Activated CD4-positive, alpha-beta T cell treated with anti-CD3 and anti-CD28 coated beads, Interleukin-2, amount 50 U/mL, for 24 hours (primary cell): Measurements from ENCODE around the gene SSNA1.

Experiments used
- DNase-seq, 2 donors: peaks; one replicate each; pipeline ENCODE4 v3.0.0-alpha.2; 2020; ENCODE audit warnings: low read depth in 1 of 2, low spot score in 1 of 2

SSNA1 gene

DNA sequence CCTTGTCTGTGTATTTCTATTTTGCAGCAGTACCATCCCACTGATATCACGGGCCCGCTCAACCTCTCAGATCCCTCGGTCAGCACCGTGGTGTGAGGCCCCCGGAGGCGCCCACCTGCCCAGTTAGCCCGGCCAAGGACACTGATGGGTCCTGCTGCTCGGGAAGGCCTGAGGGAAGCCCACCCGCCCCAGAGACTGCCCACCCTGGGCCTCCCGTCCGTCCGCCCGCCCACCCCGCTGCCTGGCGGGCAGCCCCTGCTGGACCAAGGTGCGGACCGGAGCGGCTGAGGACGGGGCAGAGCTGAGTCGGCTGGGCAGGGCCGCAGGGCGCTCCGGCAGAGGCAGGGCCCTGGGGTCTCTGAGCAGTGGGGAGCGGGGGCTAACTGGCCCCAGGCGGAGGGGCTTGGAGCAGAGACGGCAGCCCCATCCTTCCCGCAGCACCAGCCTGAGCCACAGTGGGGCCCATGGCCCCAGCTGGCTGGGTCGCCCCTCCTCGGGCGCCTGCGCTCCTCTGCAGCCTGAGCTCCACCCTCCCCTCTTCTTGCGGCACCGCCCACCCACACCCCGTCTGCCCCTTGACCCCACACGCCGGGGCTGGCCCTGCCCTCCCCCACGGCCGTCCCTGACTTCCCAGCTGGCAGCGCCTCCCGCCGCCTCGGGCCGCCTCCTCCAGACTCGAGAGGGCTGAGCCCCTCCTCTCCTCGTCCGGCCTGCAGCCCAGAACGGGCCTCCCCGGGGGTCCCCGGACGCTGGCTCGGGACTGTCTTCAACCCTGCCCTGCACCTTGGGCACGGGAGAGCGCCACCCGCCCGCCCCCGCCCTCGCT, 20.5 kb upstream of the SSNA1 start:
- DNase-seq = no peak

DNA sequence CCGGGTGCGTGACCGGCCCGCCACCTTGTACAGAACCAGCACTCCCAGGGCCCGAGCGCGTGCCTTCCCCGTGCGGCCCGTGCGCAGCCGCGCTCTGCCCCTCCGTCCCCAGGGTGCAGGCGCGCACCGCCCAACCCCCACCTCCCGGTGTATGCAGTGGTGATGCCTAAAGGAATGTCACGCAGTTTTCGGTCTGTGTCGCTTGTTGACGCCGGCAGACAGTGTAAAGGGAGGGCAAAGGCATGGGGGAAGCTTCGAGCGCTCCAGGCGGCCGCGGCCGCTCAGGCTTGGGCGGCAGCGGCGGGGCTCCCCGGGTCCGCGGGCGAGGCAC, 19.9 kb upstream of the SSNA1 start:
- no peak for DNase-seq

DNA sequence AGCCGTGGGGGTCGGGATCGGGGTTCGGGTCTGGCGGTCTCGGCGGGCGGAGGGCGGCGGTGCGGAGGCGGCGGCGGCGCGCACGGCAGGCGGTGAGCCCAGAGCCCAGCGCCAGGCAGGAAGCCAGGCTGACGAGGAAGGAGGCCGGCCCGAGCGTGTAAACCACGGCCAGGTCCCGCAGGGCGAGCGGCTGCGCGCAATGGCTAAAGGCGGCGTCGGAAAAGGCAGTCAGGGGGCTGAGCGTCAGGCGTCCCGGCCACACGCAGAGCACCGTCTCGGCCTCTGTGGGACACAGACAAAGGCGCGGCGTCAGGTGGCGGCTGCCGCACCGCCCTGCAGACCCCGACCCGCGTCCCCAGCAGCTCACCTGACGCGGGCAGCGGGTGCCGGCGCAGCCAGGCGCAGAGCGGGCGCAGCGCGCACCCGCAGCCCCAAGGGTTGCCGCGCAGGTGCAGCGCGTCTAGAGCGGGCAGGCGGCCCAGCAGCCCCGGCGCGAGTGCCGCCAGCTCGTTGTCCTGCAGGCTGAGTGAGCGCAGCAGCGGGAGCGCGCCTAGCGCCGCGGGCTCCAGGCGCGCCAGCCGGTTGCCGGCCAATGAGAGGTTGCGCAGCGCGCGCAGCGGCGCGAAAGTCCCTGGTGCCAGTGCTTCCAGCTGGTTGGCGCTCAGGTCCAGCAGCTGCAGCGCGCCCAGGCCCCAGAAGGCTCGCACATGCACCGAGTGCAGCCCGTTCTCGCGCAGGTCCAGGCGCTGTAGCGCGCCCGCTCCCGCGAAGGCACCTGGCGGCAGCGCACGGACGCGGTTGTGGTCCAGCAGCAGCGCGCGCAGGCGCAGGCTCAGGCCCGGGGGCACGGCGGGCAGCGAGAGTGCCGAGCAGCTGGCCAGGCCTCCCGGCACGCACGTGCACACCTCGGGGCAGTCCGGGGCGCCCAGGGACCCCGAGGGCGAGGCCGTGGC, 19.3 kb upstream of the SSNA1 start:
- no peak for DNase-seq

DNA sequence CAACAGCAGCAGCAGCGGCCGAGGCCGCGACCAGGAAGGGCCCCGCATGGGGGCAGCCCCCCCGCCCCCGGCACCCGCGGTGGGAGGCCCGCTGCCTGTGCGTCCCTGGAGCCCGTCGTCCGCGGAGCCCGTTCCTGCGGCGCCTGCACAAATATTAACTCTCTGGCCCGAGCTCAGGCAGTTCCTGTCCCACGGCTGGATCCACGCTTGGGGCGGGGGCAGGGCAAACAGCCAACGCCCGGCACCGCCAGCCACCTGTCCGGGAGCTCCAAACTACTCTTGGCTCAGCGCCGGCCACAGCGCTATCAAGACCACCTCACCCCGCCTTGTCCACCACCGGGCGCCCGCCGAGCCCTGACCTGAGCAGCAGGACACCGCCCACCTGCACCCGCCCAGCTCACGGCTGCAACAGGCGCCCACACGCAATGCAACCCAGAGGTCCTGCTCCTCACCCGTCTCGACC, 18.5 kb upstream of the SSNA1 start, which contains the start of gene LRRC26:
Gene LRRC26, minus strand, starts transcription at position 156 of the 463 bp plus-strand sequence. Its CDS starts 108 bp downstream, at position 48.
- DNase-seq = no peak

DNA sequence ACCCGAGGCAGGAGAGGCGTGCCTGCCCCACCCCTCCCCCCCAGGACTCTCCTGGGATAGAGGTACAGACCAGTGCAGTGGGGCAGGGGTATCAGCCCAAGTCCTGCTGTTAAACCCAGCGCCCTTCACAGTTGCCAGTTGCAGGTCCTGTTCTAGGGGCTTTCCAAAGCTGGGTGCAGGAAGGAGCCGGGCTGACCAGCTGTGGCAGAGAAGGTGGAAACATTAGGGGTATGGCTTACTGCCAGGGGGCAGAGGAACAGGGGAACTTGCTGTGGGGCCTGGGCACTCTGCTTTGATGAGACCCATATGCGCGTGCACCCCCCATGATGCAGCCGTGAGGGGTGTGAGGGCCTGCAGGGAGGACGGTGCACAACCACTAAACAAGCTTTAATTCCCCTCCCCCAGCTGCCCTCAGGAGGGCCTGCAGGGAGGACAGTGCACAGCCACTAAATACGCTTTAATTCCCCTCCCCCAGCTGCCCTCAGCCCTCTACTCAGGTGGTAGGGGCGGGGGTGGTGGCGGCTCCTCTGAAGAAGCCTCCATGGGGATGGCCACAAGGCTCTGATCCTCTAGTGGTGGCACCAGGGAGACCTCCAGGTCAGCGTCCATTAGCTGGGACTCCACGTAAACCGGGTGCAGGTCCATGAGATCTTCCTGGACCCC, 17.9 kb upstream of the SSNA1 start:
- DNase-seq = no peak

DNA sequence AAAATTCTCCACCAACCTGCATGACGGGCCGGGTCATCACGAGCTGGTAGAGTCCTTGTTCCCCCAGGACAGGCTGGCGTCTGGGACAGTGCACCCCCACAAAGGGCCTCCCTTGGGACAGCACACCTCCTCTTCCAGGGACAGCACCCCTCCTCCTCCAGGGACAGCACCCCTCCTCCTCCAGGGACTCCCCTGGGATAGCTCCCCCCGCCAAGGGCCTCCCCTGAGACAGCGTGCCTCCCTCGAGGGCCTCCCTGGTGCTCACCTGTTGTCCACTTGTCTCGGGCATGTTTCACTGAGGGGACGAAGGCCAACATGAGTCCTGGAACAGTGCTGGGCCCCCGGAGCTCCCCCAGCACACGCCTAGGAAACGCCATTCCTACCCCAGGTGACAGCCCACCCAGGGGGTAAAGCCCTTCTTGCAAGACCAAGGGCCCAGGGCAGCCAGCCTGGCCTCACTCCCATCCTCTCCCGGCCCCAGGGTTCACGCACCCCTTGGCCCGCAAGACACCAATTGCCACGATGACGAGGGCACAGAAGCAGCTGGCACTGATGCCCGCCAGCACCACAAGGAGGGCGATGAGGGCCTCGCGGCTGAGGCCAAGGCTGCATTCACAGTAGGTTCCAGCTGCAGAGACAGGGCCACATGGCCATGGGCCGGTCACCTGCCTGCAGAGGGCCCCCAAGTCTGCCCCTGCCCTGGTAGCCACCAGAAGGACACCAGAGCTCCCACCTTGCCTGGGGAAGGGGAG, 17.2 kb upstream of the SSNA1 start:
- no peak for DNase-seq

DNA sequence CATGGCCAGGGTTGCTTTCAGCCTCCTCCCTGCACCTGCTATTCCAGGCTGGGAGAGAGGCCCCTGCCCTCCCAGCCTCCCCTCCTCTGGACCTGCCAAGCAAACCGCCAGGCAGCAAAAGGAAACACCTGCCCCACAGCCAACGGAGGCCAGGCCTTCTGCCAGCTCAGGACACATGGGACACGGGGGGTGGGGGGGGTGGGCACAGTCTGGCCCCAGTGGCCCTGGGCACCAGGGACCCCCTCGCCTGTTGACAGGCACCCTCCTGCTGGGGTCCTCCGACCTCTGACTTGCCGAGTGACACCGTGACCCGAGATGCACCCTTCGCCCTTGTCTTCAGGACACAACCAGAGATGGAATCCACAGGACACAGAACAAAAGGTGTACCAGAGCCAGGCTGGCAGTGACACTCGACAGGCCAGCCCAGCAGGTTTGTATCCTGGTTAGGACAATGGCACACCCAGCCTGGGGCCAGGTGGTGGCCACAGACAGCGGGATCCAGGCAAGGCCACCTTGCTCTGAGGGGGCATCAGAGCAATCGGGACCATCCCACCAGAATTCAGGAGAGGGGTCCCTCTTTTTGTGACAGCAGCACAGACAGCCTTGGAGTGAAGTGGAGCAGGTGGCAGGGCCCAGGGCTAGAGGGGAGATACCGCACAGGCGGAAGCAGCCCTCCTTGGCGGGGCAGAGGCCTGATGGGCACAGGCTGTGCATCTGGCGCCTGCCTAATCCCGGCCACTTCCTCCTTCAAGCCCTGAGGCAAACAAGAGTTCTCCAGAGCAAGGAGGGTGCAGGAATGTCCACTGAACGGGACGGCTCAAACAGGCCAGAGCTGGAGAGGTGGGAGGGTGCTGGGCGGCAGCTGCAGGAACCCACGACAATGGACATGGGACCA, 15.3 kb upstream of the SSNA1 start:
- no peak for DNase-seq

DNA sequence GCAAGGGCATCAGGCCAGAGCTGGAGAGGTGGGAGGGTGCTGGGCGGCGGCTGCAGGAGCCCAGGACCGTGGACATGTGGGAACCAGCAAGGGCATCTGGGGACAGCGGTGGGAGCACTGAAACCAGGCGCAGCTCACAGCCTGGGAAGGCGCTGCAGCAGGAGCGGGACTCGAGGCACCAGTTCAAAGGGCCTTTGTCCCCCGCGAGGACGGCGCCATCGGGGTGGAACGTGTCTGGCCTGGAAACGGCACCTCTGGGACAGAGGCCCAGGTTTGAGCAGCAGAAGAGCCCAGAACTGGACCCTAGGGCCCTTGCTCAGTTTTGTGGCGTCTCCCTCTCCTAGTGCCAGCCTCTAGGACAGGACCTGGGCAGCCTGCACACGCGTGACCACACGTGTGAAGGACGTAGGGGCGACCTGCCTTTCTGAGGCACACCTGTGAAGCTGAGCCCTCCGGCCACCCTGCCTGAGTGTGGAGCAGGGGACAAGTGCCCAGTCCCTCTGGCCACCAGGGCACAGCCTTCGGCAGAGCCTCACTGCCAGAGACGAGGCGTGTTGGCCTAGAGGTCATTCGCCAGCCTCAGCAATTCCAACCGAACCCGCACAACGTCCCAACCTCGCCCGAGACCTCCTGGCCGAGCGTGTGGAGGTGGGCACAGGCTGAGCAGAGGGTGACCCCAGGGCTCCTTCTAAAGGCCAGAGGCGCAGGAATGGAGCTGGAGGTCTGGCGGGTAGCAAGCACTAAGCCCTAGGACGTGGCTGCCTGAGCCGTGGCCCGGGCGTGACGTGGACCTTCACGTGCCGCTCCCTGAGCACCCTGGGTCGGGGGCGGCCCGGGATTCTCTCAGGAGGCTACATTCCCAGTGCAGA, 14.4 kb upstream of the SSNA1 start:
- DNase-seq = no peak

DNA sequence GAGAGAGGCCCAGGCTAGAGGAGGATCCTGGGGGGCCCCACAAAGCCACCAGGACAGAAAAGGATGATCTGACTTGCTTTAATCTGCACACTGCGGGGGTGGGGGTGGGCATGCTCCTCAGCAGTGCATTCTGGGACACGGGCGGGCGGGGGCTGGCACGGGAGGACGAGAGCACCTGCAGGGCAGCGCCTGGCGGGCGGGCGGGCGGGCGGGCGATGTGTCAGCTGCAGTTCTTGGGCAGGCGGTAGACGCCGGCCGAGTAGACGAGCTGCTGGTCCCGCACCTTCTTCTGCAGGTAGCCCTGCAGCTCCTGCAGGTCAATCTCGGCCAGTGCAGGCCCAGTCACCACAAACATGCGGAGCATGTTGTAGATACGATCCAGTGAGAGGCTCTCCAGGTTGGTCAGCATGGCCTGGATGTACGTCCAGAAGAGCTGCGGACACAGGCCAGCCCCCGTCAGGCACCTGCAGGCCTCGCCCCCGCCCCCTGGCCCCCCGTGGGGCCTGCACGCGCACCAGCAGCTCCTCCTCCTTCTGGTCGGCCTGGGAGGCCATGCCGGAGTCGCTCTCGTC, 13.7 kb upstream of the SSNA1 start:
- DNase-seq = no peak

DNA sequence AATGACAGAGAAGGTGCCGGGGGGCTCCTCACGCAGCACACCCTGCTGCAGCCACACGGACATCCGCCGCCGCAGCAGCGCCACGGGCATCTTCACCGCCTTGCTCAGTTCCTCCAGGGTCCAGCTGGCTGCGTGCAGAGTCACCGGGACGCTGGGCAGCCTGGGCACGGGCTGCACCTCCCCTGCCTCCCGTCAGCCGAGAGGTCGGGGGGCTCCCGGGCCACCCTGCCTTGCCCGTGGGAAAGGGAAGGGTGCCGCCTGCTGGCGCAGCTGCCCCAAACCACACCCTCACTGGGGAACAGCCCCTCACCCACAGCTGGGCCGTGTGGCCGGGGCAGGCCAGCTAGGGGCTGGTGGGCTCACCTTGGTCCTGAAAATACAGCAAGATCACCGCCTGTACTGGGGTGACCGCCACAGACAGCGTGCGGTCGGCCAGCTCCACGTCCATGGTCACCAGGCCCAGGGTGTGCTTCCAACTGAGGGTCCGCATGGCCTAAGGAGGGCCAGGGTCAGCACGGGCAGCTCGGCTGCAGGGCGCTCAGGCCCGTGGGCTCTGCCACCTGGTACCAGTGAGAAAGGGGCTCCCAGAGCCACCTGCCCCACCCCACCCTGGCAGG, 13.0 kb upstream of the SSNA1 start:
- DNase-seq = no peak

DNA sequence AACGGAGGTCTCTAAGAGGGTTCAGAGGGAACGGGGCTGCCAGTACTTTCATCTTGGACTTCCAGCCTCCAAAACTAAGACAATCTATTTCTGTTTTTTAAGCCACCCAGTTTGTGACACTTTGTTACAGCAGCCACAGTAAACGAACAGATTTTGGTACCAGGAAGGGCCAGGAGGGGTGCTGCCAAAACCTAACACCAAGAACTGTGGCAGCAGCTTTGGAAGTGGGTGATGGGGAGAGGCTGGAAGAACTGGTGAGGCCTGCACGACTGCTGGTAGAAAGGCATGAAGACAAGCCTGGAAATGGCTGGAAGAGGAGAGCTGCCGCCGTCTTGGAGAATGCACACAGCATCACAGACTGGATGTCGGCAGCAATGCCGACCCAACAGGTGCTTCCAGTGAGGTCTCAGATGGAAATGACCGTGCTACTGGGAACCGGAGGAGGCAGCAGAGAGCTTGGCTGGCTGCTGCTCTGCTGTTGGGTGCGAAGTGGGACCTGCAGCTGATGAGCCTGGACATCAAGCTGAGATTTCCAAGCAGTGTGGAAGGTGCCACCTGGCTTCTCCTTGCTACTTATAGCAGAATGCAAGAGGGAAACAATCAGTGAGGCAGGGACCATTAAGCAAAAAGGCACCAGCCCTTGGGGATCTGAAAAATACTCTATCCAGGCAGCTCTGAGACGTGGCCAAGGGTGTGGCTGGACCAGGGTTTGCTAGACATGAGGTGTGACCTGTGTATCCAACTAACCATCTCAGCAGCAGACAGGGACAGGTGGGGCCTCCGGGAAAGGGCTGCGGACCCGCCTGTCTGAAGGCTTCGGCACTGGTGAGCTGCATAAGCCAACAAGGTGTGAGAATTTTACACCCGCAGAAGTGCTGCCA, 11.9 kb upstream of the SSNA1 start:
- no peak for DNase-seq

DNA sequence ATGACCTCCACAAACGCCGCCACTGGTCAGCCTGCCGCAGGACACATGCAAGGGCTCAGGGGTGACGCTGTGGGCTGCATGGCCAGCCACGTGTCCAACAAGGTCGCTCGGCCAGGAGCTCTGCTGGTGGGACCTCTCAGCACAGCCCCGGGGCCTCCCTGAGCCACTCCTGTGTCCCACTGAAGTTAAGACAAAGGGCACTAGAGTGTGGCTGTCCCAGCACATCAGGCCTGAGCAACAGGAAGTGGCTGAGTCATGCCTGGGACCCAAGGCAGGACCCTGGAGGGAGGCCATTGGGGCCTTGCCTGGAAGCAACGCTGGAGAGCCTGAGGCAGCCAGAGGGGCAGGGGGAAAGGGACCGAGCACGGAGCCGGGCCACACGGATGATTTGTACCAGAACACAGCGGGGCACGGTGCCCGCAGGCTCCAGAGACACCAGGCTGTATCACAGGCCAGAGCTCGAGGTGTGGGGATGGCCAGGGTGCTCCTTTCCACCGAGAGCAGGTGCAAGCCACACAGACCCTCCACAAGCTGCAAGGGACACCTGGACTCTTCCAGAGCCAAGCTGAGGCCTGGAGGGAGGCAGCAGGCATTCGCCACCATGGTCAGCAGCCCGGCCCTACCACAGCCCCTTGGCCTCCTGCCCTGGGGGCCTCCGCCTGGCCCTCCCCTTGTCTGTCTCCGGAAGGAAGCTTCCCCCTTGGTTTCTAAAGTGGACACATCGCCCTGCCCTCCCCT, 10.1 kb upstream of the SSNA1 start:
- DNase-seq = no peak

DNA sequence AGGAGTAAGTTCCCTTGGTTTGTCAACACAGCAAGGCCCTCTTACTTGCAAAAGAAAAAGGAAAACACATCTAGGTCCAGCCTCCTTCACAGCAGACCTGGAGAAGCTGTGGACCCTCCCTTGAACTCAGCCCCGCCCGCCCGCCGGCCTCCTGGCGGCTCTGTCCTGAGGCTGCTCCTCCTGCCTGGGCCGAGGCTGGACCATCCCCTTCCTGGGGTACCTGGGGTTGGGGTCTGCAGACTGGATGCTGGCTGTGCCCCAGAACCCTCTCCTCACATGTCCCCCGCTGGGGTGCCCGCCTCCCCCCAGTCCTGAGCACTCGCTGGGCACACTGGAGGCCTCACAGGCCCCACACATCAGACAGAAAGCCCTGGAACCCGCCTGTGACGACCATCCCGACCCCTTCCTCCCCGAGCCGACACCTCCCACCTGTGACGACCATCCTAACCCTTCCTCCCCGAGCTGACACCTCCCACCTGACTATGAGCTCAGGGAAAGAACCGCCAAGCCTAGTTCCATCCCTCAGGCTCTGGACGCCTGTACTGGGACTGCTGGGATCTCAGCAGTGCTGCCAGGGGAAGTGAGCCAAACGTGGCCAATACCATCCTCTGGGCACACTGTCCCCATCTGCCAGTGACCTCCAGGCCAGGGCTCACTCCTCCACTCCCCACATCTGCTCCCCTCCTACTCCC, 9.4 kb upstream of the SSNA1 start:
- DNase-seq = no peak

DNA sequence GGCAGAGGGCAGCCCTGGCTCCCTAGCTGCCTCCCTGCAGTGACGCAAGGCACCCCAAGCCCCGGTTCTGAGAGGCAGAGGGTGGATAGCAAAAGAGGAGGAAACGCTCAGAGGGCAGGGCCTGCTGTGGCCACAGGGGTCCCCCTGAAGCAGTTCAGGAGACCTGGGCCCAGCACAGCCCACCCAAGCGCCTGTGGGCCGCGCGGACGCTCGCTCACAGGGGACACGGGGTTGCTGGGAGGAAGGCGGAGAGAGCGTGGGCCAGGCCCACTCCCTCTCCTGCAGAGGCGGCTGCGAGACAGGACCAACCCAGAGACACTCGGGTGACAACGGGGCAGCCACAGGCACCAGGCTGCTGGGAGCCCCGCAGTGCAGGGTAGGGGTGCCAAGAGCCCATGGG, 8.7 kb upstream of the SSNA1 start:
- no peak for DNase-seq

DNA sequence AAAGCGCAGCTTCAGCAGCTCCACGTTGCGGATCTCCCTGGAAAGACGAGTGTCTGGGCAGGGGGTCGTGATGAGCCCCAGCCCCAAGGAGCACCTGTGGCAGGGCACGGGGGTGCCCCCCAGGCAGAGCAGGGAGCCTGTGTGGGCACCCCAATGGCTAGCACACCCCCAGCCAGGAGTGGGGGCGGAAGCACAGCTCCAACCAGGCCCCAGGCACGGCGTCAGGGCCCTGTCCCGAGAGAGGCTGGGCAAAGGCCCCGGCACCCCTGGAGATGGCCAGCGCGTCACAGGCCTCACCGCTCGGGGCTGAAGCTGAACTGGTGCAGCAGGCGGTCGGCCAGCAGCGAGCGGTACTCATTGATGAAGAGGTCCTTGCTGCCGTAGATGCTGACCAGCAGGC, 8.0 kb upstream of the SSNA1 start:
- DNase-seq = no peak

DNA sequence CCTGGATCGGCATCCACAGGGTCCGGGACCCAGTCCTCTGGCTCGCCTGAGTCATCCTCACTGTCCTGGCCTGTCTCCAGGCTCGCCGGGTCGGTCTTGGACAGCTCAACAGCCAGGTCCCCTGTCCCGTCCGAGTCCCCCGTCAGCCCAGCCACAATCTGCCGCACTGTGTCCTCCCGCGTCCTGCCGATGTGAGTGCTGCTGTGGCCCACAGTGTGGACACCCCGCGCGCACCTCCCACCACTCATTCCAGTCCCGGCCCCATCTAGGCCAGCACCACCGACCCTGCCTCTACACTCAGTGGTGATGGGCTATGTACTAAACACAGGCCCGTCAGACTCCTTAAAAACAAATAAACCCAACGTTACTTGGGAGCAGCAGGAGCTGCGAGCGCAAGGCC, 6.8 kb upstream of the SSNA1 start:
- DNase-seq = no peak
